Measurements from ENCODE around the gene PRRC2C.

Gene PRRC2C

DNA sequence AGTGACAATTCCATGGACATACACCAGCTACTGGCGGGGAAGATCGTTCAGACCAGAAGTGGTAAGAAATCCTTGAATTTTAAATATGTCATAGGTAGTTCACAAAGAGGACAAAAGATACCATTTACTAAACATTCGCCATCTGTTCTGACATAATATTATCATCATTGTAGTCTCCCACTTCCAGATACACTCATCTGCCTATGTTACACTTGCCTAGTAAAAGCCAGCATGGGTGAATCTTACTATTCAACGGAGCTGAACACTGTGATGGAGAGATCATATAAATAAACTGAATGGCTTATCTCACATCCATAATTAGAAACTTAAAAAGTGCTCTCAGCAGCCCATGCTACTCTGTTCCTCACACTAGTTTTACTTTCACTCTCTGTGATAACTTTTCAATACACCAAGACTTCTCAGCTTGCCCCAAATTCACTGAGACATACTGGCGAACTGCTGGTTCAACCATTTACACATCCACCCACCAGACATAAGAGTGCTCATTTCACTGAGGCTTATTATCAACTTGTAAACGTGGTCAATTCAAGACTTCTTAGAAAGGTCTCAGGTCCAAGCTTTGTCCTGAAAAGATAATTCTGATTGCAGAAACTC, 463 bp upstream of the PRRC2C start:
- TF ChIP-seq, protein P1, sequence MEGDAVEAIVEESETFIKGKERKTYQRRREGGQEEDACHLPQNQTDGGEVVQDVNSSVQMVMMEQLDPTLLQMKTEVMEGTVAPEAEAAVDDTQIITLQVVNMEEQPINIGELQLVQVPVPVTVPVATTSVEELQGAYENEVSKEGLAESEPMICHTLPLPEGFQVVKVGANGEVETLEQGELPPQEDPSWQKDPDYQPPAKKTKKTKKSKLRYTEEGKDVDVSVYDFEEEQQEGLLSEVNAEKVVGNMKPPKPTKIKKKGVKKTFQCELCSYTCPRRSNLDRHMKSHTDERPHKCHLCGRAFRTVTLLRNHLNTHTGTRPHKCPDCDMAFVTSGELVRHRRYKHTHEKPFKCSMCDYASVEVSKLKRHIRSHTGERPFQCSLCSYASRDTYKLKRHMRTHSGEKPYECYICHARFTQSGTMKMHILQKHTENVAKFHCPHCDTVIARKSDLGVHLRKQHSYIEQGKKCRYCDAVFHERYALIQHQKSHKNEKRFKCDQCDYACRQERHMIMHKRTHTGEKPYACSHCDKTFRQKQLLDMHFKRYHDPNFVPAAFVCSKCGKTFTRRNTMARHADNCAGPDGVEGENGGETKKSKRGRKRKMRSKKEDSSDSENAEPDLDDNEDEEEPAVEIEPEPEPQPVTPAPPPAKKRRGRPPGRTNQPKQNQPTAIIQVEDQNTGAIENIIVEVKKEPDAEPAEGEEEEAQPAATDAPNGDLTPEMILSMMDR (IDR thresholded peaks at IDR 0.05) = no peak
- peak overlapping the region; percentile 98 to 99 for H3K27ac ChIP-seq
- no peak for DNase-seq (ENCODE audit: low spot score)
- H3K4me3 ChIP-seq = peak overlapping the region; percentile 84

DNA sequence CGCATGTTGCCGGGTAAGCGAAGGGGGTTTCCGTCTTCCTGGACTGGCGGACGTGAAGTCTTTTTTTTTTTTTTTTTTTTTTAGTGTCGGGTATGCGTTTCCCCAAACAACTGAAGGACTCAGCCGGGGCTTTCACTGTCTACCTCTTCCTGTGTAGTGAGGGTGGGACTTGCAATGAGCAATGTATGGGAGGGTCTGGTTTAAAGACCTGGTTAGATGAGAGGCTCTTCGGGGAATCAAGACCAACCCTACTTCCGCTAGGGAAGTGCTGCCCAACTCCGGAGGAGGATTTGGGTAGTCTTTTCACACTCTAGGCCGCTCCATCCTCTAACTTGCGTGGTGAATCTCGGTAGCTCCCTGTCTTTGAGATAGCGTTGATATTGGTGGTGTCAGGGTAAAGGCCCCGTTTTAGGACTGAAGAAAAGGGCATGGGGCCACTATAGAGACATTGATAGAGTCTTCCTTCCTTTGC, 754 bp downstream of the PRRC2C start:
- no peak for DNase-seq (ENCODE audit: low spot score)

DNA sequence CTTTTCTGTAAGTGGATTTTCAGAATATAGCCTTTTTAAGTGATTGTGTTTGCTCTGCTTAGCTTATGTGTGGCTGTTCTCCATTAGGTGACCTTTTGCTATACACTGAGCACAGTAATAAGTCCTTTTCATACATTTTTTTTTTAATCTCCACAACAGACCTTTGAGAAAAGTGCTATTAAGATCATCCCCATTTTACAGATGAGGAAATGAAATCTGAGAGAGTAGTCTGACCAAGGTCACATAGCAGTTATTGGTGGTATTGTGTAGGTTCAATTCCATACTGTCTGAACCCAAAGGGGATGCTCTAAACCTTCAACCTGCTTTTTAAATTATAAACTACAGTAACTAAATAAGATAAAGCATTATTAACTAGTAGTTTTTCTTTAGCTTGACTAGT, 1.7 kb downstream of the PRRC2C start:
- H3K4me3 ChIP-seq = peak overlapping the region; percentile 84
- TF ChIP-seq, protein P1 (IDR thresholded peaks at IDR 0.05) = no peak
- H3K27ac ChIP-seq = peak overlapping the region in 1 of 2 donors; percentile 98
- no peak for DNase-seq (ENCODE audit: low spot score)

More for the DNA sequence above, 754 bp downstream of the PRRC2C start:
- Histone ChIP-seq H3K27ac (peak overlapping the region; percentile 98 to 99), H3K4me3 (peak overlapping the region; percentile 84)
- TF ChIP-seq, protein P1 (IDR thresholded peaks at IDR 0.05) = no peak

DNA sequence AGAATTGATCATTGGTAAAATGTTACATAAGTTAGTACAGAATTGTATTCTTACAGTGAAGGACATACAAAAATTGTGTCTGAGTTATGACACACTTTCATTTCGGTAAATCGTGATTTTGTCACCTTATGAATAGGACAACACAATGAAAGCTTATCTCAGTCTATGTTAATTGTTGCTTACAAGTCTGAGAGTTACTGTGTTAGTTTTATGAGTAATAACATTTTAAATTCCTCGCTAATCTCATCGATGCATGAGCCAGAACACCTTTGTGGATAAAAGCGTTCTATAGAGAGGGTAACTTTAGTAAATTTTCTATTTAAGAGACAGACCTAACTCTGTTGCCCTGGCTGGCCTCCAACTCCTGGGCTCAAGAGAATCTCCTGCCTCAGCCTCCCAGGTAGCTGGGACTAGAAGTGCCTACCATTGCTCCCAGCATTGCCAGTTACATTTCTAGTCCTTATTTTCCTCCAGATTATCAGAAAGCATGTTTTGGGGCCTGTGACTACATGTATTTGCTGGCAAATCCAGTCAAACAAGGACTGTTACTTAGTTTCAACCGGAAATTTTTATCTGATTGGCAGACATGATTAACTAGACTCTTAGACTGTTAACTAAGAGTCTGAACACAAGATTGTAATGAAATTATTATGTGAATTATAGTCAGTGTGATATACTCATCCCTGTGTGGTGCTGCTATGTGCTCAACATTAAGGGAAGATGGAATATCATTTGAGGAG, 3.0 kb downstream of the PRRC2C start:
- peak overlapping the region in 1 of 2 donors; percentile 26 for H3K27ac ChIP-seq
- peak overlapping the region; percentile 37 for H3K4me3 ChIP-seq
- DNase-seq (ENCODE audit: low spot score) = no peak
- TF ChIP-seq, protein P1 (IDR thresholded peaks at IDR 0.05) = no peak

DNA sequence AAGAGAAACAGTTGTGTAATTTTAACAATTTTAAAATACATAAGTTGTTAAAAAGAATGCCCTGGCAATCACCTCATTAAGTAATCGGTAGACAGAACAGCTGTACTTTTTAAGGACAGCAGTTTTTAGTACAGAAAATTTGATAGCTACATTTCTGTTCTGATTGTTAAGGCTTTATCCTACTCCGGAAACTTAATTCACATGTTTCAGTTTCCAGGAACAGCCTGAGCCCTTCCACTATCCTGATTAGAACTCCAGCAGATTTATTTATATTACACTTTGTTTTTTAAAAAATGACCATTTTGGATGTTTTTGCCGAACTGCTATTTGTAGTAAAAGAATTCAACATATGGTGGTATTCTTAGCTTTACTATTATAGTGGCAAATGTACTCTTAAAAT, 8.7 kb downstream of the PRRC2C start:
- H3K4me3 ChIP-seq = peak overlapping the region; percentile 9
- H3K27ac ChIP-seq = peak overlapping the region; percentile 15 to 37
- no peak for DNase-seq (ENCODE audit: low spot score)
- TF ChIP-seq, protein P1 (IDR thresholded peaks at IDR 0.05) = no peak

DNA sequence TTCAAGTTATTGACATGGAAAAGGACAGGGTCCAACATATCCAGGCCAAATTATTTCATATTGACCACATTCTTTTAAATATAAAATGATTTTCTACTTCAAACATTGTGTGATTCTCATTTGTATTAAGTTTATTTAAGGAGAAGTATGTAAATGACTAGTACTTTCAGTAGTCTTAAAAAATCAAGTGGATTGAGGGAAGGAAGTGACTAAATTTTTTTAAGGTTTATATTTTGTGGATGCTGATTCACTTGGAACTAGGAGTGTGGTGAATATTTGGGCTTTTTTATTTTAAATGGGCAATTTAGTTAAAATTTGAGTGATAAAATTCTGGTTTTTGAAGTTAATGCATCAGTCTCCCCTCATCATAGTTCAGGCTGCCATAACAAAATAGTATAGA, 10.1 kb downstream of the PRRC2C start:
- no peak for DNase-seq (ENCODE audit: low spot score)
- TF ChIP-seq, protein P1 (IDR thresholded peaks at IDR 0.05) = no peak
- Histone ChIP-seq H3K27ac (peak overlapping the region in 1 of 2 donors; percentile 39), H3K4me3 (no peak overlapping the region)

DNA sequence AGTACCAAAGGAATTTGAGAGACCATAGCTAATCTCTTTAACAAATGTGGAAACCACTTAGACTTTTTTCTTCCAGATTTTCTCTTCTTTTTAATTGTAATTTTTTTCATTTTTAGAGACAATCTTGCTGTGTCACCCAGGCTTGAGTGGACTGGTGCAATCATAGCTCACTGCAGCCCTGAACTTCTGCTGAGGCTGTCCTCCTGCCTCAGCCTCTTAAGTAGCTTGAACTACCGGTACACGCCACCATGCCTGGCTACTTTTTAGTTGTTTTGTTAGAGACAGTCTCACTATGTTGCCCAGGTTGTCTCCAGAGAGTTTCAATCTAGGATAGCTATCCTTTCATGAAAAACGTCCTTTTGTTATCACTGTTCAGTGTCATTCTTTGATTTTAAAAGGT, 15.0 kb downstream of the PRRC2C start:
- TF ChIP-seq, protein P1 (IDR thresholded peaks at IDR 0.05) = no peak
- Histone ChIP-seq H3K4me3 (no peak overlapping the region), H3K27ac (no peak overlapping the region)
- no peak for DNase-seq (ENCODE audit: low spot score)
